SH-SY5Y (cell line): Measurements from ENCODE around the gene ATF3.

Experiments used
- GATA2 ChIP-seq: IDR thresholded peaks from 2 replicates; pipeline ENCODE4 v1.6.1; 2011; ENCODE audit warnings: mild to moderate bottlenecking, low read depth, low read length
- GATA3 ChIP-seq: IDR thresholded peaks from 2 replicates; pipeline ENCODE4 v1.6.1; 2011; ENCODE audit warnings: low read depth, mild to moderate bottlenecking, low read length, moderate library complexity

DNA sequence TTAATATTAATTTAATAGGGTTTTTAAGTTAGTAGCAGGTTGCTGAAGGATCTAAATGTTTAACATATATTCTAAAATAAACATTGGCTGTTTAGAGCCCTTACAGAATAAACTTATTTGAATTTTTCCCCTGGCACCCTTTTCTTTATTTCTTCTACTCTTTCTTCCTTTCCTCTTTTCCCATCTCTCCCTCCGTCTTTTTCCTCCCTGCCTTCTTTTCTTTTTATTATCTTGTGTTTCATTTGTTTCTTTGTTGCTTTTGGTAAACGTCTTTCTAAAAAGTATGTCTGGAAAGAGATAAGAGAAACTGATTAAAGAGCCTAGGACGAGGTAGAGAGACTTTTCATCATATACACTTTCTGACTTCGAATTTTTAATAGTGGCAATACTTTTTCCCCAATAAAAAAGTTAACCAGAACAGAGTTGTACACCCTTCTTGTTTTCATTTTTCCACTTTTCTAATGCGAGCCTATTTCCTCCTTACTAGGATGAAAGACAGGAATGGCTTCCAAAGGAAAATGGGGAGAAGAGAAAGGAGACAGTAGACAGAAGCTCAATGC, 39.5 kb upstream of the ATF3 start:
- TF ChIP-seq GATA2 (no peak), GATA3 (no peak)
